ENCODE measurements around the gene ZBTB20.
A peak's percentile ranks its signal among the peaks of the same experiment; 100 is the strongest.

The ZBTB20 gene

GRCh38 chr3:114866430-114866829, 280.7 kb downstream of the ZBTB20 start:
- DNase-seq: no peak

GRCh38 chr3:114864970-114865369, 282.1 kb downstream of the ZBTB20 start:
- DNase-seq: no peak

GRCh38 chr3:114863848-114864247, 283.2 kb downstream of the ZBTB20 start:
- DNase-seq: no peak

GRCh38 chr3:114861666-114862065, 285.4 kb downstream of the ZBTB20 start:
- DNase-seq: no peak

GRCh38 chr3:114860531-114860930, 286.6 kb downstream of the ZBTB20 start:
- DNase-seq: no peak

- peak; percentile 57 for DNase-seq
Observed at GRCh38 chr3:114858329-114858728, 288.8 kb downstream of the ZBTB20 start.

GRCh38 chr3:114857299-114857701, 289.8 kb downstream of the ZBTB20 start:
- DNase-seq: no peak

- DNase-seq: peak; percentile 53
Observed at GRCh38 chr3:114856835-114857234, 290.3 kb downstream of the ZBTB20 start.

- DNase-seq: no peak
Observed at GRCh38 chr3:114855839-114856238, 291.2 kb downstream of the ZBTB20 start.

GRCh38 chr3:114852966-114853365, 294.1 kb downstream of the ZBTB20 start:
- DNase-seq: peak; percentile 24

GRCh38 chr3:114850898-114851297, 296.2 kb downstream of the ZBTB20 start:
- DNase-seq: peak; percentile 20

GRCh38 chr3:114848643-114849350, 298.3 kb downstream of the ZBTB20 start:
- DNase-seq: no peak

GRCh38 chr3:114848082-114848481, 299.0 kb downstream of the ZBTB20 start:
- DNase-seq: no peak

- DNase-seq: no peak
Observed at GRCh38 chr3:114847564-114847963, 299.5 kb downstream of the ZBTB20 start.

GRCh38 chr3:114846779-114847178, 300.3 kb downstream of the ZBTB20 start:
- DNase-seq: no peak

GRCh38 chr3:114846252-114846651, 300.8 kb downstream of the ZBTB20 start:
- DNase-seq: no peak

GRCh38 chr3:114841515-114841914, 305.6 kb downstream of the ZBTB20 start:
- DNase-seq: no peak

- DNase-seq: no peak
Observed at GRCh38 chr3:114839476-114839875, 307.6 kb downstream of the ZBTB20 start.

GRCh38 chr3:114838025-114838424, 309.1 kb downstream of the ZBTB20 start:
- no peak for DNase-seq

GRCh38 chr3:114834175-114834940, 312.7 kb downstream of the ZBTB20 start:
- no peak for DNase-seq

- DNase-seq: no peak
Observed at GRCh38 chr3:114831861-114832260, 315.2 kb downstream of the ZBTB20 start.

GRCh38 chr3:114830652-114831051, 316.4 kb downstream of the ZBTB20 start:
- no peak for DNase-seq

GRCh38 chr3:114829783-114830182, 317.3 kb downstream of the ZBTB20 start:
- DNase-seq: no peak

GRCh38 chr3:114827495-114827894, 319.6 kb downstream of the ZBTB20 start:
- DNase-seq: peak; percentile 91
